Endothelial cell of umbilical vein (primary cell): ENCODE results near the gene DOC2B. TPM values are rescaled to one million over a fixed set of nuclear protein-coding genes. Genes with fewer than 3 reads are reported as not detected.

ENCODE experiments used
- BruUV-seq: library from RNA; stranded (reverse); fragments of 400-500 nt; replicated peaks from 2 replicates; lab custom pipeline; 2021; lab: Mats Ljungman, UMichigan
- CTCF ChIA-PET: fragments of 300-600, 350-600 bp; sonication (Branson Sonifier 250); formaldehyde crosslinking; loops from one replicate; lab custom pipeline; 2021; ENCODE audit warnings: antibody characterized with exemption, inconsistent platforms; lab: Charles Lee
- POLR2A ChIA-PET: fragments of 300-600, 350-600 bp; sonication (Branson Sonifier 250); formaldehyde crosslinking; loops from one replicate; lab custom pipeline; 2021; ENCODE audit warnings: antibody characterized with exemption, inconsistent platforms; lab: Charles Lee
- DNase-seq: peaks from one replicate; pipeline ENCODE4 v3.0.0-alpha.2; 2011; ENCODE audit warnings: low read depth, low spot score
- FAIRE-seq: peaks from 2 replicates; lab custom pipeline; 2011; peaks lifted over from hg19 to GRCh38; lab: Jason Lieb, UNC
- H2AFZ ChIP-seq: 2 replicates; pipeline ENCODE4 v1.6.0; 2012; ENCODE audit warnings: low read depth, low read length, control low read depth, inconsistent platforms
- H3K27ac ChIP-seq: 2 replicates; pipeline ENCODE4 v1.5.1; 2011; ENCODE audit warnings: low read depth, mild to moderate bottlenecking, control low read depth, low read length, moderate library complexity; ENCODE audit not compliant: insufficient read depth
- H3K27me3 ChIP-seq, 2 experiments: 2 replicates each; pipeline versions ENCODE4 v1.6.0 to v1.6.1; 2011; ENCODE audit warnings: low read length in 2 of 2, mixed read lengths in 1 of 2; ENCODE audit not compliant: control insufficient read depth in 2 of 2, insufficient read depth in 2 of 2
- H3K36me3 ChIP-seq, 2 experiments: 2 replicates in 1 of 2; 3 replicates in 1 of 2; pipeline ENCODE4 v1.5.1; 2011; ENCODE audit warnings: low read length in 2 of 2, mild to moderate bottlenecking in 1 of 2, moderate library complexity in 1 of 2; ENCODE audit not compliant: control insufficient read depth in 2 of 2, insufficient read depth in 2 of 2; ENCODE audit errors: extremely low read depth in 1 of 2
- H3K4me1 ChIP-seq: 3 replicates; pipeline ENCODE4 v1.5.1; 2011; ENCODE audit warnings: mild to moderate bottlenecking, low read length; ENCODE audit not compliant: control insufficient read depth, insufficient read depth; ENCODE audit errors: extremely low read depth
- H3K4me2 ChIP-seq: 2 replicates; pipeline ENCODE4 v1.6.1; 2011; ENCODE audit warnings: low read length, control low read depth, mixed read lengths; ENCODE audit not compliant: insufficient read depth
- H3K4me3 ChIP-seq, 3 experiments: fragments of 200-600 bp in 1 of 3; sonication (generic), shearing (Covaris generic) in 1 of 3; replicated peaks in 1 of 3; 2 replicates each; pipeline ENCODE4 v1.5.1; 2011 to 2016; ENCODE audit warnings: control low read depth in 3 of 3, low read length in 3 of 3, mild to moderate bottlenecking in 2 of 3, inconsistent platforms in 1 of 3, low read depth in 1 of 3, moderate library complexity in 1 of 3; ENCODE audit not compliant: insufficient read depth in 1 of 3
- H3K79me2 ChIP-seq: 2 replicates; pipeline ENCODE4 v1.6.0; 2012; ENCODE audit warnings: low read length, inconsistent platforms; ENCODE audit not compliant: control insufficient read depth, insufficient read depth
- H3K9ac ChIP-seq: replicated peaks from 2 replicates; pipeline ENCODE3; 2011; ENCODE audit warnings: low read length, control low read depth; ENCODE audit not compliant: insufficient read depth; ENCODE audit errors: extremely low read depth
- H3K9me1 ChIP-seq: replicated peaks from 3 replicates; pipeline ENCODE4 v1.6.0; 2011; ENCODE audit warnings: mild to moderate bottlenecking, low read length; ENCODE audit not compliant: control insufficient read depth, insufficient read depth; ENCODE audit errors: extremely low read depth
- H3K9me3 ChIP-seq: replicated peaks from 2 replicates; pipeline ENCODE4 v1.5.1; 2012; ENCODE audit warnings: low read length, inconsistent platforms; ENCODE audit not compliant: control insufficient read depth, insufficient read depth
- H4K20me1 ChIP-seq: replicated peaks from 2 replicates; pipeline ENCODE3; 2011; ENCODE audit warnings: mild to moderate bottlenecking, low read length; ENCODE audit not compliant: control insufficient read depth, insufficient read depth; ENCODE audit errors: extremely low read depth
- CTCF ChIP-seq, 2 donors: IDR thresholded peaks; 1 replicate in 1 of 2; 2 replicates in 1 of 2; pipeline ENCODE4 v1.5.1; 2011; ENCODE audit warnings: low read length in 2 of 2, mild to moderate bottlenecking in 2 of 2, moderate library complexity in 2 of 2, control low read depth in 1 of 2, inconsistent platforms in 1 of 2, low read depth in 1 of 2; ENCODE audit not compliant: insufficient read depth in 1 of 2; ENCODE audit errors: extremely low read depth in 1 of 2
- EZH2 ChIP-seq: IDR thresholded peaks from 2 replicates; pipeline ENCODE4 v1.6.1; 2012; ENCODE audit warnings: borderline replicate concordance, low read depth, mild to moderate bottlenecking, moderate library complexity, low read length, inconsistent platforms; ENCODE audit not compliant: severe bottlenecking
- FOS ChIP-seq: IDR thresholded peaks from 2 replicates; pipeline ENCODE4 v1.6.1; 2011; ENCODE audit warnings: mild to moderate bottlenecking, low read length, moderate library complexity, borderline replicate concordance; ENCODE audit not compliant: insufficient read depth
- GATA2 ChIP-seq: IDR thresholded peaks from 2 replicates; pipeline ENCODE4 v1.7.0; 2011; ENCODE audit warnings: low read depth, mild to moderate bottlenecking, moderate library complexity, mixed read lengths, low read length; ENCODE audit not compliant: insufficient read length, insufficient read depth
- JUN ChIP-seq: IDR thresholded peaks from 2 replicates; pipeline ENCODE4 v1.6.1; 2011; ENCODE audit warnings: borderline replicate concordance, low read depth; ENCODE audit not compliant: insufficient read length, insufficient read depth
- MAX ChIP-seq: IDR thresholded peaks from 2 replicates; pipeline ENCODE4 v1.6.1; 2011; ENCODE audit not compliant: insufficient read depth, insufficient read length
- MYC ChIP-seq: IDR thresholded peaks from one replicate; pipeline ENCODE4 v1.6.1; 2011; ENCODE audit warnings: mild to moderate bottlenecking, low read depth, low read length
- POLR2A ChIP-seq: IDR thresholded peaks from 2 replicates; pipeline ENCODE4 v1.6.1; 2012; ENCODE audit warnings: low read depth, mild to moderate bottlenecking, control low read depth, low read length
- POLR2AphosphoS5 ChIP-seq: IDR thresholded peaks from 2 replicates; pipeline ENCODE4 v1.6.1; 2012; ENCODE audit warnings: low read depth, mild to moderate bottlenecking, control low read depth, low read length, moderate library complexity; ENCODE audit not compliant: insufficient read depth
- dilution Hi-C: fragments of 300-500 bp; cut with MboI; formaldehyde crosslinking; loops from one replicate; pipeline ENCODE4 v1.15.0; 2019; ENCODE audit warnings: low sequenced_read_pairs; ENCODE audit not compliant: extremely low pct_ligation_motif_present
- intact Hi-C: fragments of 100-400 bp; cut with micrococcal nuclease; formaldehyde crosslinking; loops from one replicate; pipeline ENCODE4 v1.10.0; 2022
- polyA plus RNA-seq, 4 experiments: library from polyadenylated mRNA; depleted of rRNA in 3 of 4; stranded (reverse) in 3 of 4; unstranded in 1 of 4; fragments of >200 nt; gene quantifications; 2 replicates each; pipeline versions ENCODE4 v1.2.1 to v1.2.3, GENCODE V29; 2011 to 2012; ENCODE audit warnings: missing spikeins in 1 of 4
- total RNA-seq: library from RNA; stranded (reverse); gene quantifications from 2 replicates; pipeline ENCODE4 v1.2.3, GENCODE V29; 2021

DOC2B gene
- total and polyA plus RNA-seq, 2 donors (not counting 3 experiments of a cell fraction or from before 2014, with no cell fraction given): 0.10 to 0.22 TPM

- Histone ChIP-seq H3K27me3 (no peaks in the 10 kb centered on the region), H3K79me2 (no peaks in the 10 kb centered on the region), H3K4me3 (no peak overlapping the region), H3K9me1 (no peaks in the 10 kb centered on the region), H3K9me3 (no peaks in the 10 kb centered on the region), H3K27ac (no peak overlapping the region), H3K9ac (no peak overlapping the region), H4K20me1 (no peaks in the 10 kb centered on the region), H2AFZ (no peak overlapping the region), H3K36me3 (no peaks in the 10 kb centered on the region), H3K4me2 (no peak overlapping the region), H3K4me1 (no peaks in the 10 kb centered on the region)
- ChIA-PET CTCF (interaction anchor here (0.9 to 3.1 kb wide), 4 partner anchors 9 to 554 kb away, joined by 3 to 20 read pairs (median 11); no protein-coding TSS in a partner anchor), POLR2A (interaction anchor here (0.6 kb wide), 1 partner anchor 997 kb away, joined by 10 read pairs; no protein-coding TSS in a partner anchor)
- DNase-seq (no peak), FAIRE-seq (no peak)
- BruUV-seq: no TSS peak
- dilution Hi-C loops (no loop called here), intact Hi-C loops (loop anchor here (5.0 kb wide), 1 partner anchor 556 kb away; no protein-coding TSS in a partner anchor)
- no peak for TF ChIP-seq POLR2A
- TF ChIP-seq JUN: no peak
These were observed 35.5 kb downstream of the DOC2B start for GRCh38 chr17:145671-146541.

GRCh38 chr17:144936-145670 lies 36.3 kb downstream of the DOC2B start:
- Histone ChIP-seq H3K79me2 (no peaks in the 10 kb centered on the region), H4K20me1 (no peaks in the 10 kb centered on the region), H3K4me2 (no peak overlapping the region), H3K27me3 (no peaks in the 10 kb centered on the region), H3K9me1 (no peaks in the 10 kb centered on the region), H3K9ac (no peak overlapping the region), H3K4me3 (no peak overlapping the region), H2AFZ (no peak overlapping the region), H3K4me1 (no peaks in the 10 kb centered on the region), H3K27ac (no peak overlapping the region), H3K36me3 (no peaks in the 10 kb centered on the region), H3K9me3 (no peaks in the 10 kb centered on the region)
- CTCF ChIA-PET: interaction anchor here (0.9 to 3.1 kb wide), 6 partner anchors 9 to 834 kb away, joined by 3 to 20 read pairs (median 4); partner anchors contain the start of gene NXN
- TF ChIP-seq CTCF (IDR thresholded peaks at IDR 0.05; ENCODE audit: extremely low read depth in 1 of 2, insufficient read depth in 1 of 2, low read depth in 1 of 2, low read length in 2 of 2) (no peak), MYC (no peak), JUN (no peak), EZH2 (no peak), GATA2 (no peak), POLR2AphosphoS5 (no peak), MAX (no peak), POLR2A (no peak), FOS (no peak)
- FAIRE-seq: no peak
- BruUV-seq: no TSS peak
- POLR2A ChIA-PET: interaction anchor here (0.8 kb wide), 1 partner anchor 241 kb away, joined by 4 read pairs; no protein-coding TSS in a partner anchor
- dilution Hi-C loops (no loop called here), intact Hi-C loops (loop anchor here (5.0 kb wide), 3 partner anchors 262 to 852 kb away; partner anchors contain the start of gene TIMM22)
- no peak for DNase-seq
